ENCODE data around the gene LDHAL6A.
"Not testable (repeated sequence)": the region's sequence is repeated elsewhere in the genome, so short reads cannot be mapped to it uniquely, and the experiment has no call there.

LDHAL6A gene

DNA sequence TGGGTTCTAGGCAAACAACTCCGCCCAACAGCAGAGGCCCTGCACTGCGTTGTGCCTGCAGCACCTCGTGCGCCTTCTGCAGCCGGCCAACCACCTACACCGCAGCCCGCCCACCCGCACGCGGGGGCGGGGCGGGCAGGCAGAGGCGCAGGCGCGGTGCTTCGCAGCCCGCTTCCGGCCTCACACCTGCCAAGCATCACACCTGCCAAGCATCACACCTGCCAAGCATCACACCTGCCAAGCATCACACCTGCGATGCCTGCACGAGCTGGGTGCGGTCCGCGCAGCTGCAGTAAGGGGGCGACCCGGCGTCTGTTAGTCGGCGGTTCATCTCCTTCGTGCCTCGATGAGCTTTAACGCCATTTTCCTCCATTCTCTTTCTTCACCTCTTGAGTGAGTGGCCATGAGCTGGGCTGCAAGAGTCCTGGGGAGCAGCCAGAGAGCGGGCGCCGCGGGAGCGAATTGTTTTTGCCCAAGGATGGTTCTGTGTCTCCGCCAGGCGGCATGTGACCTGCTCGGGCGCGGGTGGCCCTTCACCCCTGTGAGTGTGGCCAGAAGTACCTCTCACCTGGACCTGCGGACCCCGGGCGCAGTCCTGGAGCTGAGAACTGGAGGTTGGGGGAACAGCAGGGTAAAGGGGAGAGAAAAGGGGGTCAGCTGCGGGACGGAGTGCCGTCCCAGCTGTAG lies at the start of gene LDHAL6A:
LDHAL6A (plus strand) TSS at position 171 of the 687 bp plus-strand sequence. CDS start 825 bp downstream, outside the sequence.
- DNase-seq (ENCODE audit: low spot score), result no peak

DNA sequence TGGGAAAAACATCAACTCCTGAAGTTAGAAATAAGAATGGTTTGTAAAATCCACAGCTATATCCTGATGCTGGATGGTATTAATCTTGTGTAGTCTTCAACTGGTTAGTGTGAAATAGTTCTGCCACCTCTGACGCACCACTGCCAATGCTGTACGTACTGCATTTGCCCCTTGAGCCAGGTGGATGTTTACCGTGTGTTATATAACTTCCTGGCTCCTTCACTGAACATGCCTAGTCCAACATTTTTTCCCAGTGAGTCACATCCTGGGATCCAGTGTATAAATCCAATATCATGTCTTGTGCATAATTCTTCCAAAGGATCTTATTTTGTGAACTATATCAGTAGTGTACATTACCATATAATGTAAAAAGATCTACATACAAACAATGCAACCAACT lies 48.3 kb upstream of the LDHAL6A start:
- not testable (repeated sequence) for DNase-seq (ENCODE audit: low spot score)

DNA sequence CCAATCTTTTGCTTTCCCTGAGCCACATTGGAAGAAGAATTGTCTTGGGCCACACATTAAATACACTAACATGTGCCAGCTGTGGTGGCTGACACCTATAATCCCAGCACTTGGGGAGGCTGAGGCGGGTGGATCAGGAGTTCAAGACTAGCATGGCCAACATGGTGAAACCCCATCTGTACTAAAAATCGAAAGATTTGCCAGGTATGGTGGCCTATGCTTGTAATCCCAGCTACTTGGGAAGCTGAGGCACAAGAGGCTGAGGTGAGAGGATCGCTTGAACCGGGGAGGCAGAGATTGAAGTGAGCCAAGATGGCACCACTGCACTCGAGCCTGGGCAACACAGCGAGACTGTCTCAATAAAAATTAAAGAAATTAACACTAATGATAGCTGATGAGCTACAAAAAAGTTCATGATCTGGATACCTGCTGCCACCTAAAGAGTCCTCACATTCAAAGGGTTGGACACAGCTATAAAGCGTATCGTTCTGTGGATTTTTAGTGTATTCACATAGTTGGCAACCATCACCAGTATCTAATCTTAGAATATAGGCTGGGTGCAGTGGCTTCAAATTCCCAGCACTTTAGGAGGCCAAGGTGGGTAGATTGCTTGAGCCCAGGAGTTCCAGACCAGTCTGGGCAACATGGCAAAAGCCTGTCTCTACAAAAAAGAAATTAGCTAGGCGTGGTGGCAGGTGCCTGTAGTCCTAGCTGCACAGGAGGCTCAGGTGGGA lies 46.9 kb upstream of the LDHAL6A start:
- no peak for DNase-seq (ENCODE audit: low spot score)

DNA sequence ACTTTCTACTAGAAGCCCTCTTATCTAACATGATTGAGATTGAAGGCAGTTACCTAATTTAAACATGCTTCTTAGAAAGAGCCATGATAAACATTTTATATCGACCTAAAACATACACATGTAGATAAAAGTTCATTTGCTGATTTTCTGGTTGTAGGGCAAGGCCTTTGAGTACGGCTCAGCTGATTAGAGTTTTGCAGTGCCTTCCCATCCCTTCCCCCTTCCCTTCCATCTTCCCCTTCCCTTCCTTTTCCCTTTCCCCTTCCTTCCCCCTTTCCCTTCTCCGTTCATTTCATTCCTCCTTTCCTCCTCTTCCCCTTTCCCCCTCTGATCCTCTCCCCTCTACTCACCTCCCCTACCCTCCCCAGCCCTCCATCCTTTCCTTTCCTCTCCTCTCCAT lies 39.2 kb upstream of the LDHAL6A start:
- DNase-seq (ENCODE audit: low spot score), result no peak

DNA sequence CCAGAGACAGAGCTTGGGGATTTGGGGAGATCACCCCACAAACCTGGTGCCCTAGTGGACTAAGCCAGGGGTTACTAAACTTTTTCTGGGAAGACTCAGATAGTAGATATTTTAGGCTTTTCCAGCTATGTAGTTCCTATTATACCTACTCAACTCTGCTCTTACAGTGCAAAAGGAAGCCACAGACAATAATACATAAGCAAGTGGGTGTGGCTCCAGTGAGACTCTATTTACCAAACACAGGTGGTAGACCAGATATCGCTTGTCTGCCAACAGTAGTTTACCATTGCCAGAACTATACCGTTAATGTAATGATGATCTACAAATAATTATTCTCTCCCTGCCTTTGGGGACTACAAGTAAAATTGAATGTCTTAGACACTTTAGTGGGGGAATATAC lies 36.6 kb upstream of the LDHAL6A start:
- DNase-seq (ENCODE audit: low spot score), result no peak

DNA sequence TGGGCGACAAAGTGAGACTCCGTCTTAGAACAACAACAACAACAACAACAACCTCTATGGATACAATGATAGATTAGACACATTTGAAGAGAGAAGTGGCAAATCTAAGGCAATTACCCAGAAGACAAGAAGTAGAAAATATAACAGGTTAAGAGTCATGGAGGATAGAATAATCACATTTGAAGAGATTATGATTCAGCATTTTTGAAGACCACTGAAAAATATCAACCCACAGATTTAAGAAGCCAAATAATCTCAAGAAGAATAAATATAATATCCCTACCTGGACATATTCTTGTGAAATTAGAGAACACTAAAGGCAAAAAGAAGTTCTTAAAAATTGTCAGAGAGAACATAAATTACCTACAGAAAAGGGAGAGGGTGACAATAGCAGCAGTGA lies 35.6 kb upstream of the LDHAL6A start:
- DNase-seq (ENCODE audit: low spot score), result no peak

DNA sequence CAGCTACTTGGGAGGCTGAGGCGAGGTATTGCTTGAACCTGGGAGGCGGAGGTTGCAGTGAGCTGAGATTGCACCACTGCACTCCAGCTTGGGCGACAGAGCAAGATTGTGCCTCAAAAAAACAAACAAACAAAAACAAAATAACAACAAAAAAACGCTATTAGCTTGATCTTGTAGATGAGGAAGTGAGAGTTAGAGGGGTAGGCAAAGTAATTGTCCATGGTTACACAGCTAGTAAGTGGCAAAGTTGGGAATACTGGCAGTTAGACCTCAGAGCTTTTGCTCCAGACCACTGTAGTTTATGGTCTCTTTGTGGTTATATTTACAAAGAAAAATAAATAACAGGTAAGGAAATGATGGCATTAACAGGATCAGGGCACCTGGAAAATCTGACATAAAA lies 28.4 kb upstream of the LDHAL6A start:
- DNase-seq (ENCODE audit: low spot score), result no peak

DNA sequence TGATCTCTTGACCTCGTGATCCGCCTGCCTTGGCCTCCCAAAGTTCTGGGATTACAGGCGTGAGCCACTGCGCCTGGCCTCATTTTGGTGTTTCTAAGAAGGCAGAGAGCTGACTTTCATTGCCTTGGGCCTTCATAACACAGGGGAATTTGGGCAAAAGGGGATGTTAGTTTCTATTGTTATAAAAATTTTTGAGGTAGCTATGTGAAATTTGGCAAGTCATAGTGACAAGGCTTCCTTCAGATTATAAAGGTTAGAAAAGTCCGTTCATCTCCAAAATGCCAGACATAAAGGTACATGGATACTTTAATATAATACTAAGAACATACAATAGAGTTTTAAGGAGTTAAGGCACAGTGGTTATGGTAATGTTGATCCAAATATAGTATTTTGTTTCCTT lies 26.3 kb upstream of the LDHAL6A start:
- no peak for DNase-seq (ENCODE audit: low spot score)

DNA sequence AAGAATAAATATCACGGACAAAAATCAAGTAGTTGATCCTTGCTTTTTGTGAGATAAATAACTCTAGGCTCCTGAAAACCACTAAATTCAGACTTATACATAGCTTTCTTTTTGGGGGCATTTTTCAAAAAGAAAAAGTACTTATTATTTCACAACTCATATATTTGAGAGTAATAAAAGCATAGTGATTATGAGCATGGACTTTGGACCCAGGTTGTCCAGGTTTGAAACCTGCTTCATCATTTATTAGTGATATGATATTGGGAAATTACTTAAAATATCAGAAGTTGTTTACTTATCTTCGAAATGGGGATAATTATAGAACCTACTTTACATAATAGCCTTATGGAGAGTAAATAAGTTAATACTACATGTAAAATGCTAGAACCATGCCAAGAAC lies 17.0 kb upstream of the LDHAL6A start:
- DNase-seq (ENCODE audit: low spot score), result no peak

DNA sequence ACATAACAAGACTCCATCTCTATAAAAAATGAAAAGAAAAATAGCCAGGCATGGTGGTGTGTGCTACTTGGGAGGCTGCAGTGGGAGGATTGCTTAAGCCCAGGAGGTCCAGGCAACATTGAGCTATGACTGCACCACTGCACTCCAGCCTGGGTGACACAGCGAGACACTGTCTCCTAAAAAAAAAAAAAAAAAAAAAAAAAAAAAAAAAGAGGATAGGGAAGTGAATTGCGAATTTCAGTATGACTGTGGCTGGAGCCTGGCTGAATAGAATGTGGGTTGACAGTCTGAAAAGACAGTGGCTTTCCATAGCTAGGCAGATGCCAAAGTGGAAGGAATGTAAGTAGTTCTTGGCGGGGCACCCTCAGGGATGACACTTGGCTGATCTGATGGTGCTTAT lies 6.4 kb upstream of the LDHAL6A start:
- no peak for DNase-seq (ENCODE audit: low spot score)

DNA sequence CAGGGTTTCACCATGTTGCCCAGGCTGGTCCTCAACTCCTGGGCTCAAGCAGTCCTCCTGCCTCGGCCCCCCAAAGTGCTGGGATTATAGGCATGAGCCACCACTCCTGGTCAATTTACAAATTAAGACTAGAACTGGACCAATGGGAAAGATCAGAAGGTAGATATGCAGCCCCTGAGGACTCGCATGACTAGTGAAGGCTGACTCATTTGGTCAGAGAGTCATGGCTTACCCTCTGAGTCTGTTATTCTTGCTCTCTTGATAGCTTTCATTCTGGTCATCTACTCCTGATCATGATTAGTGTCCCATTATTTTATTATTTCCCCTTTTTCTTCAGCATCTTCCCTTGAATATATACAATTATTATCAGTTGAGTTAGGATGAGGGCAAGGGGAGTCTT lies 2.7 kb upstream of the LDHAL6A start:
- DNase-seq (ENCODE audit: low spot score), result no peak

DNA sequence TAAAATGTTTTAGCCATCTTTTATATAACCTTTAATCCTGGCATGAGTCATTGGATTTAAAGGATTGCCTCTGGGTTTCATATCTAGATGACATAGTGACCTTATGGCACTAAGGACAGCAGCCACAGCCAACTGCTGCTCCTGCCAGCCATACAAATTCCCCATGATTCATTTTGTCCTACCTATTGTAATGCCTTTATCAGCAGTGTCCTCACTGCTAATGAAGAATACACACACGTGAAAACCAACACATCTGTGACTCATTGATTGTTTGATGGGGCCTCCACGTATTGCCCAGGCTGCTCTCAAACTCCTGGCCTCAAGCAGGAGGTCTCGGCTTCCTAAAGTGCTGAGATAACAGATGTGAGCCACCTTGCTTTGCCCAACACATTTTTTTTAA lies 1.8 kb downstream of the LDHAL6A start:
- DNase-seq (ENCODE audit: low spot score), result no peak

DNA sequence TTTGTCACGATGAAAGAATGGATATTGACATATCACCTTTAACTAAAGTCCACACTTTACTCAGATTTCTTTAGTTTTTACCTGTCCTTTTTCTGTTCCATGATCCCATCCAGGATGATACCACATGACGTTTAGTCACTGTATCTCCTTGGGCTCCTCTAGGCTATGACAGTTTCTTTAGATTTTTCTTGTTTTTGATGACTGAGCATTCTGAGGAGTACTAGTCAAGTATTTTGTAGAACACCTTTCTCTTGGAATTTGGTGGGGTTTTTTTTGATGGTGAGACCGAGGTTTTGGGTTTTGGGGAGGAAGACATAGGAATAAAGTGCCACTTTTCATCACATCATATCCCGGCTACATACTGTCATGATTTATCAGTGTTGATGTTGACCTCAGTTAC lies 4.0 kb downstream of the LDHAL6A start:
- no peak for DNase-seq (ENCODE audit: low spot score)

DNA sequence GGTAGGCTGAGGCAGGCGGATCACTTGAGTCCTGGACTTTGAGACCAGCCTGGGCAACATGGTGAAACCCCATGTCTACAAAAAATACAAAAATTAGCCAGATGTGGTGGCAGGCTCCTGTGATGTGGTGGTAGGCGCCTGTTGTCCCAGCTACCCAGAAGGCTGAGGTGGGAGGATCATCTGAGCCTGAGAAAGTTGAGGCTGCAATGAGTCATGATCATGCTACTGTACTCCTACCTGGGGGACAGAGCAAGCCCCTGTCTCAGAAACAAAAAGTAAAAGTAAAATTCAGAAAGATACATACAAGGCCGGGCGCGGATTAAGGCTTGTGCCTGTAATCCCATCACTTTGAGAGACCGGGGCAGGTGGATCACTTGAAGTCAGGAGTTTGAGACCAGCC lies 6.3 kb downstream of the LDHAL6A start:
- DNase-seq (ENCODE audit: low spot score), result no peak

DNA sequence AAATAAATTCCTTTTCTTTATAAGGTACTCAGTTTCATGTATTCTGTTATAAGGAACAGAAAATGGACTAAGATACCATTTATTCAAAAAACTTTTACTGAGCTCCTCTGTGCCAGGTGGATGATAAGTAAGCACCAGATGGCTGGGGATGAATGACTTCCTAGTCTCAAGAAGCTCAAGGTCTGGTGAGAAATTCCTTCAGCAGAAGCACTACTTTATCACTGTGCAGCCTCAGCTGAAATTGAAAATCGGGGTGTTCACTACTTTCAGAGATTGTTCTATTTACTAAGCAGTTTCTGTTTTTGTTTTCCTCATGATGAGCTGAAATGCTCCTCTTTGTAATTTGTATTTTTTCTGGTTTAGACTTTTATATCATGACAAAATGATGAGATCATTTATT lies 7.8 kb downstream of the LDHAL6A start:
- no peak for DNase-seq (ENCODE audit: low spot score)

DNA sequence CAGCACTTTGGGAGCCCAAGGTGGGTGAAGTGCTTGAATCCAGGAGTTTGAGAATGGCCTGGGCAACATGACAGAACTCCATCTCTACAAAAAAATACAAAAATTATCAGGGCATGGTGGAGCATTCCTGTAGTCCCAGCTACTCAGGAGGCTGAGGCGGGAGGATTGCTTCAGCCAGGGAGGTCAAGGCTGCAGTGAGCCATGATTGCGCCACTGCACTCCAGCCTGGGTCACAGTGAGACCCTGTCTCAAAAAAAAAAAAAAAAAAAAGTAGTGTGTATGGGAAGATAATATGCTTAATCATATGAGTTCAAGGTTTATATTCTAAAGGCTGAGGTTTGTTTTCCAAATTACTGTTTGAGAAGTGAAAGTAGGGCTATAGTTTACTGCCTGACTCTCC lies 10.7 kb downstream of the LDHAL6A start:
- no peak for DNase-seq (ENCODE audit: low spot score)

DNA sequence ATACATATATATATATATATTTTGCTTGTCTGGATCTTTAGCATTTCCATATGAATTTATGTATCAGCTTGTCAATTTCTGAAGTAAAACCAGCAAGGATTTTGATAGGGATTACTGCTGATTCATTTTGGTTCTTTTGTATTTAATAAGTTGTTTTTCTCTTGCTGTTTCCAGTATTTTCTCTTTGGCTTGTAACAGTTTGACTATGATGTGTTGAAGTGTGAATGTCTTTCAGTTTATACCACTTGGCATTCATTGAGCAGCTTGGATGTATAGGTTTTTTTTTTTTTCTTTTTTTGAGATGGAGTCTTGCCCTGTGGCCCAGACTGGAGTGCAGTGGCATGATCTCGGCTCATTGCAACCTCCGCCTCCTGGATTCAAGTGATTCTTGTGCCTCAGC lies 12.4 kb downstream of the LDHAL6A start:
- no peak for DNase-seq (ENCODE audit: low spot score)

DNA sequence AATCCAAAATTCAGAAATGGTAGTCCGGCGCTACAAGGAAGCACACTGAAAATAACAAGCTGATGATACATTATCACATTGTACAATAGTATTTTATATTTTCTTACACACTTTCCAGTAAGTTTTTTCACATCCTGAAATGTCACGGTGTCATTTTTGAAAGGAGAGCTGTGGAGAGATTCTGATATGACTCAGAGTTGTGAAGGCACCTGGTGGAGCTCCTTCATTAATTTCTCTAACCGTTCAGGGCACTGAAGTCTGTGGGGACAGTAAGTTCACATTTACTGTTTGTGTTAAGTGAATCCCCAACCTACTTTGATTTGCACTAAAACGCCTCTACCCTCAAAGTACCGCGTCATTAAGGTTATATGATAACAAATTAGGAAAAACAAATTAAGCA lies 13.3 kb downstream of the LDHAL6A start:
- no peak for DNase-seq (ENCODE audit: low spot score)

DNA sequence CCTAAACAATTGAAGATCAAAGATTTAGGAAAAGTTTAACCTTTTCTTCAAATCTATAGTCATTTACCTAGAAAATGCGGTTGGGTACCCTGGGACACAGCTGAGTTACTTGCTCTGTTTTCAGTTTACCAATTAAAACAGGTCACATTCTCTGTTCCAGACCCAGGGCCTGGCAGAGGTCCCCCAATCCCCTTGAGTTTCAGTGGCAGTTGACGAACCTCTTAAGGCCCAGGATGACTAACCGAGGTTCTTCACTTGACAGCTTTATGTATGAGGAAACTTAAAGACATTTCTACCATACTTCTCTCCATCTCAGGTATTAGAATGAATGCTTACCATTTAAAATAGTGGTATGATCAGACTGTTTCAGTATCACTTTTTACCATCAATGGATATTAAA lies 16.3 kb downstream of the LDHAL6A start:
- no peak for DNase-seq (ENCODE audit: low spot score)

DNA sequence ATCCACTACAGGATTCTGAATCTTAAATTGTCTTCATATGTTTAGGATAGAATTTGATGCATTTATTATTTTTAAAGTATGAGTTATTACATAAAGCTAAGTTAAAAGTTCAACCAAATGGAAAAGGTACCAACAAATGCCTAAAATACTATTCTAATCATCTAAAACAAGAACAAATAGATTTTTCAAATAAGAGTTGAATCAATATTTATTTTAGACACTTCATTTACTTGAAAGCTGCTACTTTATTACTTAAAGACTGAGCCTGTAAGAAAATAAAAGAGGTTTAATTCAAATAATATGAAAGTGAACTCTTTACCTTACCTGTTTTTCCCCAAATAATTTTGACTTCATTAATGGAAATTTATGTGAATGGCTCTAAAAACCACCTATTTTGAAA lies 16.9 kb downstream of the LDHAL6A start:
- no peak for DNase-seq (ENCODE audit: low spot score)

DNA sequence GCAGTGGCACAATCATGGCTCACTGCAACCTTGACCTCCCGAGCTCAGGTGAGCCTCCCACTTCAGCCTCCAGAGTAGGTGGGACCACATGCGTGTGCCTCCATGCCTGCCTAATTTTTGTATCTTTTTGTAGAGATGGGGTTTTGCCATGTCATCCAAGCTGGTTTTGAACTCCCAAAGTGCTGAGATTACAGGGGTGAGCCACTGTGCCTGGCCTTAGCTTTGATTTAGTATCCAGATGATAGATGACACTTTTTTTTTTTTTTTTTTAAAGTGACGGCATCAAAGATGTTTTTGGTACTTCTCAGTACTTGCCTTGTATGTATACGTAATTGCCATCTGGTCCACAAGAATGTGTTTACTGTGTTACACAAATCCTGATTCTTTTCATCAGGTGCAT lies 23.4 kb downstream of the LDHAL6A start:
- DNase-seq (ENCODE audit: low spot score), result no peak

DNA sequence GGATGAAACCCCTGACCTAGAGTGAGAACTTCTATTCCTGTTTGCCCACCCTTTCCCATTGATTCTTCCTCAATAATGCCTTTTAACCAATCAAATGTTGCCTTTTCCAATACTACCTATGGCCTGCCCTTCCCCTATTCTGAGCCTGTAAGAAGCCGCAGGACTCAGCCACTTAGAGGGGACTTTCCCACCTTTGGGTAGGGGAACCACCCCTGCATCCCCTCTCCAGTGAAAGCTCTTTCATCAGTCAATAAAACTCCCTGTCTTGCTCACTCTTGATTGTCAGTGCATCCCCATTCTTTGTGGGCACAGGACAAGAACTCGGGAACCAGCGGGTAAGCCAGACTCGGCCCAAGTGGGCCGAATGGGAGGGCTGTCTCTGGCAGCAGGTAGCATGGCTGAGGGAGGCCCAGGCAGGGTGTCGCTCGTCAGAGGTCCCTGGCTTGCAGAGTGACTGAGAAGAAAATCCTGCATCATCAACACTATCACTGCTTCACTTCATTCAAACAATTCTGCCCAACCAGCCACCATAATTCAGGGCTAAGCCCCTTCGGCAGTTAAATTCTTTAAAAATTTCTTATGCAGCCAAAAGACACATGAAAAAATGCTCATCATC lies 30.4 kb downstream of the LDHAL6A start:
- DNase-seq (ENCODE audit: low spot score), result no peak

DNA sequence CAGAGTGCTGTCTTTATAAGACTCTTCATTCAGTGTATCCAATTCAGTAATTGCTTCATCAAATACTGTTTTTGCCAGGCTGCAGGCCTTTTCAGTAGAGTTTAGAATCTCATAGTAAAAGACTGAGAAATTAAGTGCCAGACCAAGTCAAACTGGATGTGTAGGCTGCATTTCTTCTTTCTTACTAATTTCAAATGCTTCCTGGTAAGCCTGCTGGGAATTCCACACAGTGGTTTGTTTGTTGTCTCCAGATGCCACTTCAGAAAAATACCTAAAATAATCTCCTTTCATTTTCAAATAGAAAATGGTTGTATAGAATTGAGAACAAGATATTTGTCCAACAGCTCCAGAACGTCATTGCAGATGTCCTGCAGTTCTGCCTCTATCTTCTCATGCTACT lies 34.7 kb downstream of the LDHAL6A start:
- DNase-seq (ENCODE audit: low spot score), result no peak
